GM19099 (cell line): ENCODE data around the gene TMSB4X.

Source experiments
- POLR2A ChIP-seq: IDR thresholded peaks from 3 replicates; pipeline ENCODE4 v1.6.1; 2011; ENCODE audit warnings: low read depth; ENCODE audit not compliant: insufficient read length; ENCODE audit errors: extremely low read depth

Gene TMSB4X

GRCh38 chrX:12971282-12972003, 3.5 kb upstream of the TMSB4X start:
- TF ChIP-seq POLR2A = peak; percentile 45

GRCh38 chrX:12972243-12972642, 2.7 kb upstream of the TMSB4X start:
- peak; percentile 28 for TF ChIP-seq POLR2A

GRCh38 chrX:12972878-12973560, 1.9 kb upstream of the TMSB4X start:
- TF ChIP-seq POLR2A = no peak

- peak; percentile 56 for TF ChIP-seq POLR2A
These were observed 1.2 kb upstream of the TMSB4X start for GRCh38 chrX:12973561-12974304.

GRCh38 chrX:12974305-12974795, 560 bp upstream of the TMSB4X start:
- TF ChIP-seq POLR2A = no peak

GRCh38 chrX:12975670-12975965, 708 bp downstream of the TMSB4X start:
- no peak for TF ChIP-seq POLR2A

- peak; percentile 6 for TF ChIP-seq POLR2A
These were observed 1.2 kb downstream of the TMSB4X start for GRCh38 chrX:12975991-12976558.

- peak; percentile 47 for TF ChIP-seq POLR2A
These were observed 2.2 kb downstream of the TMSB4X start for GRCh38 chrX:12976819-12977732.

GRCh38 chrX:12977761-12978204, 2.9 kb downstream of the TMSB4X start:
- no peak for TF ChIP-seq POLR2A

- peak; percentile 91 for TF ChIP-seq POLR2A
These were observed 3.5 kb downstream of the TMSB4X start for GRCh38 chrX:12978205-12979025.

- peak; percentile 55 for TF ChIP-seq POLR2A
These were observed 4.2 kb downstream of the TMSB4X start for GRCh38 chrX:12979026-12979607.

- TF ChIP-seq POLR2A = no peak
These were observed 4.7 kb downstream of the TMSB4X start for GRCh38 chrX:12979616-12980015.

GRCh38 chrX:12981880-12982279, 7.0 kb downstream of the TMSB4X start:
- TF ChIP-seq POLR2A = no peak
